ENCODE results near the gene KIF5C.

GRCh38 chr2:149055751-149056150, 180.7 kb downstream of the KIF5C start:
- TF ChIP-seq CTCF (IDR thresholded peaks at IDR 0.05): no peak
- TF ChIP-seq REST (IDR thresholded peaks at IDR 0.05; ENCODE audit: insufficient read depth in 1 of 2, low read depth in 2 of 2, low read length in 1 of 2): no peak
- TF ChIP-seq TCF7L2 (IDR thresholded peaks at IDR 0.05; ENCODE audit: low read depth, low read length): no peak
- no peak for TF ChIP-seq SIN3A (IDR thresholded peaks at IDR 0.05; ENCODE audit: borderline replicate concordance, insufficient read depth, low read depth, low read length)
- no peak for TF ChIP-seq POLR2AphosphoS5 (IDR thresholded peaks at IDR 0.05; ENCODE audit: low read depth, low read length)

All from Panc1 (cell line).